ENCODE data around the gene PLEK2. TPM values are rescaled to one million over a fixed set of nuclear protein-coding genes. Genes with fewer than 3 reads are reported as not detected.

PLEK2 gene
- total RNA-seq, 4 donors from 2014 or later, result 18.1 to 39.7 (median 24.7) TPM

- 80% methylated on average over 8 of the region's 8 CpGs for WGBS
- no peaks in the 10 kb centered on the region for H3K4me1 ChIP-seq
Measured at GRCh38 chr14:67442139-67442906, 30.4 kb upstream of the PLEK2 start.

GRCh38 chr14:67441672-67442071, 29.7 kb upstream of the PLEK2 start:
- 88% methylated on average over 8 of the region's 8 CpGs for WGBS
- no peaks in the 10 kb centered on the region for H3K36me3 ChIP-seq
- H3K27me3 ChIP-seq, result peaks cover 2% of the 10 kb centered on the region
- no peaks in the 10 kb centered on the region for H3K9me3 ChIP-seq
- no peak for DNase-seq (ENCODE audit: low spot score in 2 of 2)
- TF ChIP-seq CTCF (IDR thresholded peaks at IDR 0.05) (no peak), EP300 (IDR thresholded peaks at IDR 0.05) (no peak), POLR2A (IDR thresholded peaks at IDR 0.05) (no peak), POLR2AphosphoS5 (IDR thresholded peaks at IDR 0.05) (no peak)
- H3K27ac ChIP-seq, result no peak overlapping the region
- H3K4me3 ChIP-seq, result no peak overlapping the region
- H3K4me1 ChIP-seq, result no peaks in the 10 kb centered on the region

More at GRCh38 chr14:67442139-67442906, 30.4 kb upstream of the PLEK2 start:
- H3K36me3 ChIP-seq, result no peaks in the 10 kb centered on the region
- H3K4me3 ChIP-seq, result no peak overlapping the region
- no peak for DNase-seq (ENCODE audit: low spot score in 2 of 2)
- H3K27me3 ChIP-seq, result no peaks in the 10 kb centered on the region
- TF ChIP-seq CTCF (IDR thresholded peaks at IDR 0.05), result no peak
- no peak for TF ChIP-seq POLR2A (IDR thresholded peaks at IDR 0.05)
- no peak for TF ChIP-seq POLR2AphosphoS5 (IDR thresholded peaks at IDR 0.05)
- no peak for TF ChIP-seq EP300 (IDR thresholded peaks at IDR 0.05)
- no peaks in the 10 kb centered on the region for H3K9me3 ChIP-seq
- H3K27ac ChIP-seq, result no peak overlapping the region

- WGBS, result 71% methylated on average over 1 of the region's 2 CpGs
- Histone ChIP-seq H3K27ac (no peak overlapping the region), H3K9me3 (no peaks in the 10 kb centered on the region), H3K27me3 (peaks cover 6% of the 10 kb centered on the region), H3K4me3 (no peak overlapping the region), H3K36me3 (no peaks in the 10 kb centered on the region), H3K4me1 (no peaks in the 10 kb centered on the region)
- TF ChIP-seq CTCF (IDR thresholded peaks at IDR 0.05) (no peak), POLR2AphosphoS5 (IDR thresholded peaks at IDR 0.05) (no peak), POLR2A (IDR thresholded peaks at IDR 0.05) (no peak), EP300 (IDR thresholded peaks at IDR 0.05) (no peak)
- DNase-seq (ENCODE audit: low spot score in 2 of 2), result no peak
Measured at GRCh38 chr14:67441256-67441655, 29.3 kb upstream of the PLEK2 start.

- 41% methylated on average over 4 of the region's 4 CpGs for WGBS
- Histone ChIP-seq H3K9me3 (no peaks in the 10 kb centered on the region), H3K4me1 (no peaks in the 10 kb centered on the region), H3K4me3 (no peak overlapping the region), H3K27me3 (peaks cover 7% of the 10 kb centered on the region), H3K27ac (no peak overlapping the region), H3K36me3 (no peaks in the 10 kb centered on the region)
- no peak for TF ChIP-seq POLR2AphosphoS5 (IDR thresholded peaks at IDR 0.05)
- no peak for TF ChIP-seq EP300 (IDR thresholded peaks at IDR 0.05)
- no peak for TF ChIP-seq CTCF (IDR thresholded peaks at IDR 0.05)
- no peak for TF ChIP-seq POLR2A (IDR thresholded peaks at IDR 0.05)
- no peak for DNase-seq (ENCODE audit: low spot score in 2 of 2)
Measured at GRCh38 chr14:67440513-67440912, 28.5 kb upstream of the PLEK2 start.

GRCh38 chr14:67438969-67439368, 27.0 kb upstream of the PLEK2 start:
- Histone ChIP-seq H3K4me1 (no peaks in the 10 kb centered on the region), H3K9me3 (no peaks in the 10 kb centered on the region), H3K27ac (no peak overlapping the region), H3K27me3 (peaks cover 7% of the 10 kb centered on the region), H3K36me3 (no peaks in the 10 kb centered on the region), H3K4me3 (no peak overlapping the region)
- 79% methylated on average over 1 of the region's 1 CpG for WGBS
- TF ChIP-seq POLR2AphosphoS5 (IDR thresholded peaks at IDR 0.05), result no peak
- no peak for TF ChIP-seq POLR2A (IDR thresholded peaks at IDR 0.05)
- TF ChIP-seq EP300 (IDR thresholded peaks at IDR 0.05), result no peak
- TF ChIP-seq CTCF (IDR thresholded peaks at IDR 0.05), result no peak
- DNase-seq (ENCODE audit: low spot score in 2 of 2), result no peak

Measured in suprapubic skin (tissue), 4 donors.